Adipose tissue (tissue), 3 donors: Measurements from ENCODE around the gene SLC46A1. TPM values are rescaled to one million over a fixed set of nuclear protein-coding genes. Genes with fewer than 3 reads are reported as not detected.

Experiments used
- H3K27ac ChIP-seq: one replicate; pipeline ENCODE4 v1.5.1; 2013; ENCODE audit warnings: low read depth, low read length
- WGBS, 3 donors: extraction: QIAGEN DNeasy Blood & Tissue Kit; methylation state at CpG; one replicate each; pipeline ENCODE4 v1.1.7; 2013; 5-methylcytosine and 5-hydroxymethylcytosine counted together
- polyA plus RNA-seq, 3 donors: library from polyadenylated mRNA; stranded (reverse); fragments of 200-250 nt; gene quantifications; one replicate each; pipeline ENCODE4 v1.2.3, GENCODE V29; 2013
- donor health status: healthy with polysubstance abuse.
- donor health status: Bipolar disorder and iron deficiency.
- donor health status: healthy.

Gene SLC46A1
- polyA plus RNA-seq, 3 donors = 1.2 to 5.3 (median 3.9) TPM

- WGBS, 3 donors = 82 to 88% (median 85%) methylated on average over 1 of the region's 1 CpG
- no peak overlapping the region for H3K27ac ChIP-seq
These were observed 15.9 kb downstream of the SLC46A1 start for GRCh38 chr17:28390141-28390540.

- WGBS, 3 donors = 94 to 96% (median 95%) methylated on average over 11 of the region's 11 CpGs
- H3K27ac ChIP-seq = no peak overlapping the region
These were observed 17.9 kb downstream of the SLC46A1 start for GRCh38 chr17:28388106-28388505.

- H3K27ac ChIP-seq = no peak overlapping the region
These were observed 19.6 kb downstream of the SLC46A1 start for GRCh38 chr17:28386391-28386790.

- no peak overlapping the region for H3K27ac ChIP-seq
- 46 to 64% (median 56%) methylated on average over 8 of the region's 8 CpGs for WGBS, 3 donors
These were observed 20.6 kb downstream of the SLC46A1 start for GRCh38 chr17:28385406-28385805.

- H3K27ac ChIP-seq = no peak overlapping the region
- WGBS, 3 donors = 13 to 32% (median 28%) methylated on average over 28 to 29 of the region's 29 CpGs
These were observed 21.0 kb downstream of the SLC46A1 start for GRCh38 chr17:28385037-28385400.

GRCh38 chr17:28384281-28385036, 21.6 kb downstream of the SLC46A1 start:
- WGBS, 3 donors = 8 to 29% (median 21%) methylated on average over 55 to 56 of the region's 56 CpGs
- H3K27ac ChIP-seq = no peak overlapping the region

- 31 to 41% (median 34%) methylated on average over 72 of the region's 72 CpGs for WGBS, 3 donors
- H3K27ac ChIP-seq = no peak overlapping the region
These were observed 24.7 kb downstream of the SLC46A1 start for GRCh38 chr17:28381141-28381825.

- no peak overlapping the region for H3K27ac ChIP-seq
- WGBS, 3 donors = 60 to 74% (median 68%) methylated on average over 10 of the region's 10 CpGs
These were observed 25.9 kb downstream of the SLC46A1 start for GRCh38 chr17:28379814-28380801.

- H3K27ac ChIP-seq = no peak overlapping the region
- WGBS, 3 donors = 80 to 97% (median 90%) methylated on average over 6 of the region's 6 CpGs
These were observed 33.1 kb downstream of the SLC46A1 start for GRCh38 chr17:28372945-28373274.

GRCh38 chr17:28372203-28372944, 33.6 kb downstream of the SLC46A1 start:
- WGBS, 3 donors = 9 to 35% (median 9%) methylated on average over 34 to 53 of the region's 53 CpGs
- H3K27ac ChIP-seq = no peak overlapping the region

- WGBS, 3 donors = 1% methylated on average over 64 to 80 of the region's 80 CpGs
- H3K27ac ChIP-seq = no peak within 1 kb of the TSS
These were observed 34.5 kb downstream of the SLC46A1 start, which contains the start of gene SARM1 for GRCh38 chr17:28371245-28372202. Gene SARM1, plus strand, starts transcription at chr17:28371694. Its CDS starts 339 bp downstream, at chr17:28372033.

GRCh38 chr17:28370744-28371103, 35.3 kb downstream of the SLC46A1 start:
- no peak overlapping the region for H3K27ac ChIP-seq
- 20 to 83% (median 57%) methylated on average over 1 of the region's 1 CpG for whole genome bisulfite sequencing, 3 donors

GRCh38 chr17:28370035-28370743, 35.8 kb downstream of the SLC46A1 start, which contains the start of gene VTN:
Gene VTN, minus strand, starts transcription at chr17:28370307. Its CDS starts 104 bp downstream, at chr17:28370203.
- WGBS, 3 donors = 18 to 35% (median 30%) methylated on average over 8 of the region's 8 CpGs
- H3K27ac ChIP-seq = no peak within 1 kb of the TSS

- H3K27ac ChIP-seq = no peak overlapping the region
These were observed 36.4 kb downstream of the SLC46A1 start for GRCh38 chr17:28369684-28370034.

GRCh38 chr17:28368915-28369683, 36.9 kb downstream of the SLC46A1 start:
- 89 to 94% (median 89%) methylated on average over 23 of the region's 23 CpGs for WGBS, 3 donors
- H3K27ac ChIP-seq = no peak overlapping the region

More at GRCh38 chr17:28369684-28370034, 36.4 kb downstream of the SLC46A1 start:
- WGBS, 3 donors = 69 to 76% (median 75%) methylated on average over 10 of the region's 10 CpGs

GRCh38 chr17:28368306-28368831, 37.6 kb downstream of the SLC46A1 start:
- H3K27ac ChIP-seq = no peak overlapping the region
- 59 to 93% (median 85%) methylated on average over 5 of the region's 5 CpGs for WGBS, 3 donors
